VCaP (cell line): ENCODE data around the gene MCCC2.

ENCODE experiments used
- H3K27ac ChIP-seq: fragments of 450-650 bp; 2 replicates; pipeline ENCODE4 v1.5.1; 2017
- CTCF ChIP-seq: fragments of 450-650 bp; conservative IDR thresholded peaks from 2 replicates; pipeline ENCODE4 v1.5.1; 2017; ENCODE audit warnings: mild to moderate bottlenecking, moderate library complexity

The MCCC2 gene

GRCh38 chr5:71620630-71621029, 33.5 kb downstream of the MCCC2 start:
- H3K27ac ChIP-seq = no peak overlapping the region
- TF ChIP-seq CTCF = no peak

GRCh38 chr5:71621268-71621667, 34.1 kb downstream of the MCCC2 start:
- TF ChIP-seq CTCF = no peak
- H3K27ac ChIP-seq = no peak overlapping the region

GRCh38 chr5:71621741-71622140, 34.6 kb downstream of the MCCC2 start:
- TF ChIP-seq CTCF = no peak
- H3K27ac ChIP-seq = no peak overlapping the region

GRCh38 chr5:71623221-71623794, 36.2 kb downstream of the MCCC2 start:
- no peak overlapping the region for H3K27ac ChIP-seq
- TF ChIP-seq CTCF = no peak

- TF ChIP-seq CTCF = no peak
These were observed 42.8 kb downstream of the MCCC2 start for GRCh38 chr5:71629950-71630349.

GRCh38 chr5:71631070-71631469, 43.9 kb downstream of the MCCC2 start:
- no peak for TF ChIP-seq CTCF
- peak overlapping the region; percentile 89 for H3K27ac ChIP-seq

More at GRCh38 chr5:71629950-71630349, 42.8 kb downstream of the MCCC2 start:
- H3K27ac ChIP-seq = peak overlapping the region; percentile 89

- H3K27ac ChIP-seq = peak overlapping the region; percentile 89
- TF ChIP-seq CTCF = no peak
These were observed 45.0 kb downstream of the MCCC2 start for GRCh38 chr5:71632168-71632567.
